SK-N-MC (cell line): ENCODE measurements around the gene GRID2.

Experiments used
- EZH2 ChIP-seq: fragments of 200-600 bp; sonication (generic); IDR thresholded peaks from one replicate; pipeline ENCODE4 v1.6.1; 2017; ENCODE audit warnings: antibody characterized with exemption
- FOXP2 ChIP-seq: optimal IDR thresholded peaks from 2 replicates; pipeline ENCODE3; 2011; ENCODE audit warnings: mild to moderate bottlenecking, moderate library complexity; ENCODE audit not compliant: insufficient read depth; ENCODE audit errors: extremely low read length, control extremely low read depth
- POLR2AphosphoS5 ChIP-seq: IDR thresholded peaks from 2 replicates; pipeline ENCODE4 v1.6.1; 2012; ENCODE audit warnings: mild to moderate bottlenecking, low read depth, low read length, borderline replicate concordance

DNA sequence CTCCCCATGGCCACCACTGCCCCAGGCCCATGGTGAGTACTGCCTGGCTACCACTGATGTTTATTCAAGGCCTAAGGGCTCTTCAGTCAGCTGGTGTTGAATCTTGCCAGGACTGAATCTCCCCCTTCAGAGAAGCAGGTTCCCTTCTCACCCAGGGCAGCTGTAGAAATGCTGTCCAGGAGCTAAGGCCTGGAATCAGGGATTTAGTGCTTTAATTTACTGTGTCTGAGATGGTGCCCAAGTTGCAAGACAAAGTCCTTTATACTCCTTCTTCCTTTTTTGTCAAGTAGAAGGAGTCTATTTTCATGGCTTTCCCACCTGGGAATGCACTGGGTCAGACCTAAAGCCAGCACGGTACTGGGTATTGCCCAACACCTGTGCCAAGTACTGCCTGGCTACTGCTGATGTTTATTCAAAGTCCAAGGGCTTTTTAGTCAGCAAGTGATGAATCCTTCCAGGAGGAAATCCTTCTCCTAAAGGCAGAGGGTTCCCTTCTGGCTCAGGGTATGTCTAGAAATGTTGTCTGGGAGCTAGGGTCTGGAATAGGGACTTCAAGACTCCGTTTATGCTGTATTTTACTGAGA, 1407.2 kb downstream of the GRID2 start:
- no peak for TF ChIP-seq EZH2
- TF ChIP-seq POLR2AphosphoS5: no peak
- TF ChIP-seq FOXP2: no peak
